ENCODE data around the gene NTNG1. TPM values are rescaled to one million over a fixed set of nuclear protein-coding genes. Genes with fewer than 3 reads are reported as not detected.

NTNG1 gene
- total and polyA plus RNA-seq, 9 donors: 0.28 to 9.1 (median 0.97) TPM

DNA sequence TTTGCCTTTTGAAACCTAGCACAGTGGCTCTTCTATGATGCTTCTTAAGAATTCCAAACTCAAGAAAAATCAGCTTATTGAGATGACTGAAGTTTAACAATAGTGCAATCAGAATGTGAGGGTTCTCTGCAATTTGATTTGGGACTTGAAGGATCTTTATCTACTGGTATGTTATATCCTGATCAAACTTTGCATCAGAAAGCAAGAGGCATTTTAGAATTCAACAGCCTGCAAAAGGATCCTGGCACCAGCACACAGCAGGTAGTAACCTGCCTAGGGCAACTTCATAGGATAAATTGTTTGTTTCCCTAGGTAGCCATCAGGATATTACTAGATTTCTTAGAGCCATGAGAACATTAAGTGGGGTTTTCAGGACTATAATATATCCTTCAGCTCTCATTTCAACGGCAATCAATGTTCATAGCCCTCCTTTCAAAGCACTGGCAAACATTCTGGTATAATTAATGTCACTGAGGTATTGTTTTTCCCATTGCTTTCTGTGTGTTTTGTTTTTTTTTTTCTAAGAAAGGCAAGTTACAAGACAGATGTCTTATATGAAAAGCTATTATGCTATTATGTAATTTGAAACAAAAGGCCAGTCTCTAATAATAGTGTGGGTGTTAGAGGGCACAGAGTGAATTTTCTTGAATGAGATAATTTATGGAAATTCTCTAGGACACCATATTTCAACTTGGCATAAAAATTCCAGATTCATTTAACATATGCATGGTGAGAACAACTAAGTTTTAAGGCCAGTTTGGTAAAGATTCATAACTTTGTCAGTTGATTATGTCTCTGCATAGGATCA, 34.5 kb downstream of the NTNG1 start:
- intact Hi-C loops (cut with DNase I): no loop called here
- Histone ChIP-seq H3K27ac (no peak overlapping the region), H3K4me1 (ENCODE audit: insufficient read depth) (no peaks in the 10 kb centered on the region), H3K9me3 (no peaks in the 10 kb centered on the region), H3K27me3 (no peaks in the 10 kb centered on the region), H3K36me3 (no peaks in the 10 kb centered on the region), H3K4me3 (no peak overlapping the region)
- TF ChIP-seq POLR2A (IDR thresholded peaks at IDR 0.05) (no peak), EP300 (IDR thresholded peaks at IDR 0.05) (no peak)
- TF ChIP-seq, protein P1, sequence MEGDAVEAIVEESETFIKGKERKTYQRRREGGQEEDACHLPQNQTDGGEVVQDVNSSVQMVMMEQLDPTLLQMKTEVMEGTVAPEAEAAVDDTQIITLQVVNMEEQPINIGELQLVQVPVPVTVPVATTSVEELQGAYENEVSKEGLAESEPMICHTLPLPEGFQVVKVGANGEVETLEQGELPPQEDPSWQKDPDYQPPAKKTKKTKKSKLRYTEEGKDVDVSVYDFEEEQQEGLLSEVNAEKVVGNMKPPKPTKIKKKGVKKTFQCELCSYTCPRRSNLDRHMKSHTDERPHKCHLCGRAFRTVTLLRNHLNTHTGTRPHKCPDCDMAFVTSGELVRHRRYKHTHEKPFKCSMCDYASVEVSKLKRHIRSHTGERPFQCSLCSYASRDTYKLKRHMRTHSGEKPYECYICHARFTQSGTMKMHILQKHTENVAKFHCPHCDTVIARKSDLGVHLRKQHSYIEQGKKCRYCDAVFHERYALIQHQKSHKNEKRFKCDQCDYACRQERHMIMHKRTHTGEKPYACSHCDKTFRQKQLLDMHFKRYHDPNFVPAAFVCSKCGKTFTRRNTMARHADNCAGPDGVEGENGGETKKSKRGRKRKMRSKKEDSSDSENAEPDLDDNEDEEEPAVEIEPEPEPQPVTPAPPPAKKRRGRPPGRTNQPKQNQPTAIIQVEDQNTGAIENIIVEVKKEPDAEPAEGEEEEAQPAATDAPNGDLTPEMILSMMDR (IDR thresholded peaks at IDR 0.05): no peak
- no peak for DNase-seq
- 29 to 58% (median 32%) methylated on average over 1 of the region's 1 CpG for WGBS, 3 donors

DNA sequence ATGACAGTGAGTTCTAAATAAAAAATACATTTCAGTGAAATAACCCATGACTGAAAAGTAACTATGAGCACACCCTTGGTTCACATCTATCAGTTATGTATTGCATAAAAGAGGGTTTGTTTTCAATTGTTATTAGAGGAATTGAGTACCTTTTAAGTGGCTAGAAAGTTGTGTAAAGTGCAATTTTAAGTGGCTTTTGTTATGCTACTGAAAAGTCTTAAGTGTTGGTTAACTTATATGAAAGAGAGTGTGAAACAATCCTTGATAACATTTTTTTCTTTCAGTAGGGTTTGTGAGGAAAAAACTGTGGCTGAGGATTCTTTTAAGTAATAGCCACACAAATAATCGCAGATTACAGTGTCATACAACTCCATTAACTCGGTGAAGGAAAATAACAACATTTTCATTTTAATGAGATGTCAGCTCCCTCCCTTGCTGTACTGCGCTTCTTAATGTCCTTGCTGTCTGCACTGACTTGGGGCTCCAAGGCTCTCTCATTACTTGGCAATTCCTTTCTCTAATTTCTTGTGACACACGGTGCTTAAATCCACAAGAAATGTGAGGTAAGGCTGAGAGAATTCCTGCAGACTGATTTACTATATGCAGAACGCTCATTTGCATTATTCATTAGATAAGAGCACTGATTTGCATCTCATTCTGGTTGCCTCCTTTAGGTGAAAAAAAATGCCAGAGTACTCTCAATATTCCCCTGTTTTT, 40.6 kb downstream of the NTNG1 start:
- Histone ChIP-seq H3K9me3 (no peaks in the 10 kb centered on the region), H3K4me1 (ENCODE audit: insufficient read depth) (no peaks in the 10 kb centered on the region), H3K4me3 (no peak overlapping the region), H3K36me3 (no peaks in the 10 kb centered on the region), H3K27me3 (no peaks in the 10 kb centered on the region), H3K27ac (no peak overlapping the region)
- intact Hi-C loops (cut with DNase I): no loop called here
- DNase-seq: no peak
- TF ChIP-seq POLR2A (IDR thresholded peaks at IDR 0.05) (no peak), EP300 (IDR thresholded peaks at IDR 0.05) (no peak)
- TF ChIP-seq, protein P1 (IDR thresholded peaks at IDR 0.05): no peak
- WGBS, 3 donors: 30 to 37% (median 31%) methylated on average over 5 of the region's 5 CpGs

DNA sequence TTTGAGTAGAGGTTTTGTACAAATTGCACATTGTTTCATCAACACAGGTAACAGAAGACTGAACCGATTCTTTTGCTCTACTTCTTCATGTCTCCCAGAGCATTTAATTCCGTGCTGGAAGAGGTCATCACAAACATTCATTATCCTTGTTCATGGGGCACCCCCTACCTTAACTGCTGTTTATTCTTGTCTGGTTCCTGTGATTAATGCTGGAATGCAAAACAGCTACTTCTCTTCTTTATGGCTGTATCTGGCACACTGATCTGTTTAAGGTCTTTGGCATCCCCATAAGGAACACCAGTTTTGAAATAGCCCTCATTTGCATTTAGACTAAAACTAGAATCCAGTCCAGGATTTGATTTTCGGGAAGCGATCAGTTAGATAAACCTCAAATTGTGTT, 42.2 kb downstream of the NTNG1 start:
- Histone ChIP-seq H3K27me3 (no peaks in the 10 kb centered on the region), H3K27ac (no peak overlapping the region), H3K9me3 (no peaks in the 10 kb centered on the region), H3K36me3 (no peaks in the 10 kb centered on the region), H3K4me3 (no peak overlapping the region), H3K4me1 (ENCODE audit: insufficient read depth) (no peaks in the 10 kb centered on the region)
- TF ChIP-seq, protein P1 (IDR thresholded peaks at IDR 0.05): no peak
- TF ChIP-seq EP300 (IDR thresholded peaks at IDR 0.05): no peak
- no peak for TF ChIP-seq POLR2A (IDR thresholded peaks at IDR 0.05)
- no peak for DNase-seq
- WGBS, 3 donors: 42 to 56% (median 48%) methylated on average over 4 of the region's 4 CpGs
- intact Hi-C loops (cut with DNase I): no loop called here

DNA sequence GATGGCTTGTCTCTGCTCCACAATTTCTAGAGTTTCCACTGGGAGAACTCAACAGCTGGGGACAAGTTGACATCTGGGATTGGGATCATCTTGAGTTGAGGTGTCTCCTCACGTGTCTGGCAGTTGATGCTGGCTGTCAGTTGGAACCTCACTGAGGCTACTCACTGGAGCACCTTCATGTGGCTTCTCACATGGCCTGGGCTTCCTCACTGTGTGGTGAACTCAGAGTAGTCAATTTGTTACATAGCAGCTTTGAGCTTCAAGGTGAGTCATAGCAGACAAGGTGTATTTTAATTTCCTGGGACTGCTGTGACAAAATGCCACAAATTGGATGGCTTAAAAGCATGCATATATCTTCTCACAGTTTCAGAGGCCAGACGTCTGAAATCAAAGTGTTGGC, 44.0 kb downstream of the NTNG1 start:
- 42 to 62% (median 54%) methylated on average over 2 of the region's 2 CpGs for WGBS, 3 donors
- H3K27ac ChIP-seq: no peak overlapping the region
- H3K9me3 ChIP-seq: no peaks in the 10 kb centered on the region
- no peak for DNase-seq
- no peaks in the 10 kb centered on the region for H3K36me3 ChIP-seq
- TF ChIP-seq, protein P1 (IDR thresholded peaks at IDR 0.05): no peak
- TF ChIP-seq EP300 (IDR thresholded peaks at IDR 0.05): no peak
- TF ChIP-seq POLR2A (IDR thresholded peaks at IDR 0.05): no peak
- H3K4me3 ChIP-seq: no peak overlapping the region
- intact Hi-C loops (cut with DNase I): no loop called here
- no peaks in the 10 kb centered on the region for H3K4me1 ChIP-seq (ENCODE audit: insufficient read depth)
- no peaks in the 10 kb centered on the region for H3K27me3 ChIP-seq

Data from ovary (tissue), 9 donors.